Stimulated activated CD4-positive, alpha-beta T cell treated with anti-CD3 and anti-CD28 coated beads, TNF-alpha, amount 100 ng/mL, for 4 hours (primary cell): ENCODE data around the gene TIAL1.
"Not testable (repeated sequence)": the region's sequence is repeated elsewhere in the genome, so short reads cannot be mapped to it uniquely, and the experiment has no call there.

ENCODE experiments used
- DNase-seq, 3 experiments: peaks; one replicate each; pipeline ENCODE4 v3.0.0-alpha.2; 2020; ENCODE audit warnings: low read depth in 3 of 3

TIAL1 gene

GRCh38 chr10:119532251-119532650 lies 64.5 kb downstream of the TIAL1 start:
- DNase-seq: not testable (repeated sequence)

GRCh38 chr10:119531067-119531466 lies 65.7 kb downstream of the TIAL1 start:
- no peak for DNase-seq

- not testable (repeated sequence) for DNase-seq
Observed at GRCh38 chr10:119528663-119529237, 68.0 kb downstream of the TIAL1 start.

GRCh38 chr10:119526621-119527592 lies 69.9 kb downstream of the TIAL1 start:
- no peak for DNase-seq

GRCh38 chr10:119526149-119526548 lies 70.6 kb downstream of the TIAL1 start:
- no peak for DNase-seq

- DNase-seq: no peak
Observed at GRCh38 chr10:119525116-119525515, 71.6 kb downstream of the TIAL1 start.

- no peak for DNase-seq
Observed at GRCh38 chr10:119524720-119525070, 72.1 kb downstream of the TIAL1 start.

GRCh38 chr10:119523895-119524719 lies 72.7 kb downstream of the TIAL1 start:
- no peak for DNase-seq
